ENCODE measurements around the gene HSPB3.
"Not testable (repeated sequence)": the region's sequence is repeated elsewhere in the genome, so short reads cannot be mapped to it uniquely, and the experiment has no call there.

GRCh38 chr5:54420511-54420910, 35.0 kb upstream of the HSPB3 start:
- not testable (repeated sequence) for TF ChIP-seq CTCF (IDR thresholded peaks at IDR 0.05; ENCODE audit: low read depth, low read length); EZH2phosphoT487 (IDR thresholded peaks at IDR 0.05; ENCODE audit: low read depth)
